ENCODE measurements around the gene PCDH9.

DNA sequence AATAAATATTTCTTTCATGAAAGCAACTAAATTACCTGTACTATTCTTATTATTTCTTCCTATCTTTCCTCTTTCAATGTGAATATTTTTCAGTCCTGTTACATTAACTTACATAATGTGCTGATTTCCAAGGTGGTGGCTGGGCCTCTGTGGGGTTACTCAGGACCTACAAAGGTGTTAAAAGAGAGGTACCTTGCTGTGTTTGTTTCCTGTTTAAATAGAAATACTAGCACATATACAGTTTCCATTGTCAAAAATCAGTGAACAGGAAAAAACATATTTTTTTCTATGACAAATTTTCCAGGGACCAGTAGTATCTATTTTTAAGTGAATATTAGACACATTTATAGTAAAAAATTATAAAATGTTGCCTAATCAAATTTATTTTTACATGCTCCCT is 8.7 kb upstream of the PCDH9 start:
- TF ChIP-seq, protein P1, sequence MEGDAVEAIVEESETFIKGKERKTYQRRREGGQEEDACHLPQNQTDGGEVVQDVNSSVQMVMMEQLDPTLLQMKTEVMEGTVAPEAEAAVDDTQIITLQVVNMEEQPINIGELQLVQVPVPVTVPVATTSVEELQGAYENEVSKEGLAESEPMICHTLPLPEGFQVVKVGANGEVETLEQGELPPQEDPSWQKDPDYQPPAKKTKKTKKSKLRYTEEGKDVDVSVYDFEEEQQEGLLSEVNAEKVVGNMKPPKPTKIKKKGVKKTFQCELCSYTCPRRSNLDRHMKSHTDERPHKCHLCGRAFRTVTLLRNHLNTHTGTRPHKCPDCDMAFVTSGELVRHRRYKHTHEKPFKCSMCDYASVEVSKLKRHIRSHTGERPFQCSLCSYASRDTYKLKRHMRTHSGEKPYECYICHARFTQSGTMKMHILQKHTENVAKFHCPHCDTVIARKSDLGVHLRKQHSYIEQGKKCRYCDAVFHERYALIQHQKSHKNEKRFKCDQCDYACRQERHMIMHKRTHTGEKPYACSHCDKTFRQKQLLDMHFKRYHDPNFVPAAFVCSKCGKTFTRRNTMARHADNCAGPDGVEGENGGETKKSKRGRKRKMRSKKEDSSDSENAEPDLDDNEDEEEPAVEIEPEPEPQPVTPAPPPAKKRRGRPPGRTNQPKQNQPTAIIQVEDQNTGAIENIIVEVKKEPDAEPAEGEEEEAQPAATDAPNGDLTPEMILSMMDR (IDR thresholded peaks at IDR 0.05 in 8 of 11, conservative IDR thresholded peaks at IDR 0.05 in 3 of 11): no peak
- TF ChIP-seq POLR2AphosphoS5 (IDR thresholded peaks at IDR 0.05): no peak
